Adrenal gland (tissue), 12 donors: ENCODE data around the gene SCYGR6. TPM values are rescaled to one million over a fixed set of nuclear protein-coding genes. Genes with fewer than 3 reads are reported as not detected.
"Not testable (repeated sequence)": the region's sequence is repeated elsewhere in the genome, so short reads cannot be mapped to it uniquely, and the experiment has no call there.

Experiments
- DNase-seq, 7 donors: peaks; one replicate each; pipeline ENCODE4 v3.0.0-alpha.2; 2019 to 2020
- H3K27ac ChIP-seq, 5 donors: fragments of 200-600 bp; sonication (generic) in 4 of 5; 1 replicate in 3 of 5; 2 replicates in 2 of 5; pipeline versions ENCODE4 v1.5.1 to v1.8.0; 2016 to 2020; ENCODE audit warnings: mild to moderate bottlenecking in 1 of 5
- H3K27me3 ChIP-seq: fragments of 200-600 bp; 2 replicates; pipeline ENCODE4 v1.8.0; 2021
- H3K36me3 ChIP-seq, 2 donors: fragments of 200-600 bp; replicated peaks in 1 of 2; 1 replicate in 1 of 2; 2 replicates in 1 of 2; pipeline versions ENCODE4 v1.5.1 to v1.8.0; 2018 to 2022
- H3K4me1 ChIP-seq, 2 donors: fragments of 200-600 bp; replicated peaks in 1 of 2; 1 replicate in 1 of 2; 2 replicates in 1 of 2; pipeline versions ENCODE4 v1.5.1 to v1.8.0; 2018 to 2021
- H3K4me3 ChIP-seq, 4 donors: fragments of 200-600 bp; sonication (generic) in 3 of 4; one replicate each; pipeline ENCODE4 v1.5.1; 2016 to 2018
- H3K9me3 ChIP-seq, 3 donors: fragments of 200-600 bp; sonication (generic) in 1 of 3; replicated peaks in 1 of 3; 1 replicate in 2 of 3; 2 replicates in 1 of 3; pipeline versions ENCODE4 v1.5.1 to v1.8.0; 2016 to 2021
- CTCF ChIP-seq, 6 experiments: fragments of 450-650 bp in 4 of 6; fragments of 200-600 bp in 2 of 6; sonication (generic) in 1 of 6; IDR thresholded peaks; 1 replicate in 5 of 6; 2 replicates in 1 of 6; pipeline versions ENCODE4 v1.5.1 to v1.8.0; 2016 to 2021; ENCODE audit warnings: antibody characterized with exemption in 6 of 6, mild to moderate bottlenecking in 2 of 6, moderate library complexity in 1 of 6
- POLR2A ChIP-seq, 2 donors: fragments of 450-650 bp; IDR thresholded peaks; one replicate each; pipeline ENCODE4 v1.6.1; 2017; ENCODE audit warnings: antibody characterized with exemption in 2 of 2, mild to moderate bottlenecking in 2 of 2, moderate library complexity in 1 of 2
- WGBS, 4 donors: extraction: QIAGEN DNeasy Blood & Tissue Kit in 2 of 4; methylation state at CpG; one replicate each; pipeline versions ENCODE4 v1.1.5 to v1.1.7; 2013 to 2017; 5-methylcytosine and 5-hydroxymethylcytosine counted together
- intact Hi-C, 2 donors: fragments of 100-400 bp; cut with DNase I; formaldehyde crosslinking; loops; one replicate each; pipeline versions ENCODE4 v1.14.1 to v1.15.0; 2022 to 2023
- polyA plus RNA-seq, 3 donors: library from polyadenylated mRNA; stranded (reverse); fragments of 200-250 nt in 2 of 3; fragments of 350-450 nt in 1 of 3; fragmentation: Illumina TruSeq in 1 of 3; extraction: RNeasy Lipid Tissue Mini Kit (QIAGEN cat#74804) in 1 of 3; gene quantifications; one replicate each; pipeline ENCODE4 v1.2.3, GENCODE V29; 2013 to 2014
- total RNA-seq, 9 donors: library from RNA; depleted of rRNA in 4 of 9; stranded (reverse); fragments of >200 nt in 4 of 9; fragments of 120-200 nt in 1 of 9; fragmentation: NEBNext Ultra II Directional in 1 of 9; extraction: Animal tissue kit (Norgen Biotek cat#: 25700) in 1 of 9; gene quantifications; one replicate each; pipeline versions ENCODE4 v1.1.0 to v1.2.4, GENCODE V29; 2013 to 2023
- donor health status: healthy with polysubstance abuse.
- donor health status: Bipolar disorder and iron deficiency.
- donor health status: DM: yes; HTN: yes; CAD: no.
- donor health status: DM: no; HTN: no; CAD: no.
- donor health status: DM: no; HTN: no; CAD: no.
- donor health status: DM: yes; HTN: yes; CAD: no.

The SCYGR6 gene
- total and polyA plus RNA-seq, 12 donors: not detected

GRCh38 chr2:227759411-227760118, 35.0 kb upstream of the SCYGR6 start:
- 74 to 77% (median 75%) methylated on average over 13 of the region's 13 CpGs for WGBS, 4 donors
- H3K27ac ChIP-seq: no peak overlapping the region
- no peak for TF ChIP-seq CTCF (IDR thresholded peaks at IDR 0.05)
- TF ChIP-seq POLR2A (IDR thresholded peaks at IDR 0.05): no peak
- no peaks in the 10 kb centered on the region for H3K9me3 ChIP-seq
- H3K36me3 ChIP-seq: no peaks in the 10 kb centered on the region
- no peaks in the 10 kb centered on the region for H3K27me3 ChIP-seq
- intact Hi-C loops: loop anchor here in 1 of 2 donors (10.0 kb wide), 1 partner anchor 105 kb away; no protein-coding TSS in a partner anchor
- no peak overlapping the region for H3K4me3 ChIP-seq
- no peak for DNase-seq
- no peaks in the 10 kb centered on the region for H3K4me1 ChIP-seq

- intact Hi-C loops, H3K9me3 ChIP-seq, H3K4me3 ChIP-seq, H3K27ac ChIP-seq, H3K27me3 ChIP-seq, H3K36me3 ChIP-seq, H3K4me1 ChIP-seq, DNase-seq: not testable (repeated sequence)
- WGBS, 4 donors: 63 to 68% (median 64%) methylated on average over 4 of the region's 4 CpGs
Measured at GRCh38 chr2:227756261-227756660, 31.7 kb upstream of the SCYGR6 start.

- Histone ChIP-seq H3K36me3 (no peaks in the 10 kb centered on the region), H3K27ac (no peak overlapping the region), H3K4me3 (no peak overlapping the region), H3K4me1 (no peaks in the 10 kb centered on the region), H3K9me3 (no peaks in the 10 kb centered on the region), H3K27me3 (no peaks in the 10 kb centered on the region)
- DNase-seq: no peak
- TF ChIP-seq POLR2A (IDR thresholded peaks at IDR 0.05): no peak
- no peak for TF ChIP-seq CTCF (IDR thresholded peaks at IDR 0.05)
- intact Hi-C loops: no loop called here
- 61 to 82% (median 70%) methylated on average over 6 of the region's 6 CpGs for WGBS, 4 donors
Measured at GRCh38 chr2:227748079-227748478, 23.5 kb upstream of the SCYGR6 start.

- H3K27me3 ChIP-seq: no peaks in the 10 kb centered on the region
- no peaks in the 10 kb centered on the region for H3K4me1 ChIP-seq
- H3K4me3 ChIP-seq: no peak within 1 kb of the TSS
- no peak within 1 kb of the TSS for H3K27ac ChIP-seq
- no peaks in the 10 kb centered on the region for H3K9me3 ChIP-seq
- no peak for DNase-seq
- WGBS, 4 donors: 87 to 95% (median 94%) methylated on average over 5 to 6 of the region's 9 CpGs
- H3K36me3 ChIP-seq: no peaks in the 10 kb centered on the region
- intact Hi-C loops: no loop called here
- no peak for TF ChIP-seq POLR2A (IDR thresholded peaks at IDR 0.05)
Measured at GRCh38 chr2:227745594-227745993, 21.0 kb upstream of the SCYGR6 start, which contains the start of gene SCYGR8. Gene SCYGR8 (plus strand): TSS chr2:227745894. CDS start chr2:227745894, 0 bp downstream.

GRCh38 chr2:227740705-227741104, 16.1 kb upstream of the SCYGR6 start:
- H3K4me3 ChIP-seq, intact Hi-C loops, H3K4me1 ChIP-seq, H3K36me3 ChIP-seq, H3K27ac ChIP-seq, H3K27me3 ChIP-seq, H3K9me3 ChIP-seq: not testable (repeated sequence)
- 69 to 77% (median 72%) methylated on average over 7 of the region's 7 CpGs for WGBS, 4 donors
- DNase-seq: peak in 1 of 7 donors; percentile 24

- DNase-seq: no peak
- intact Hi-C loops: no loop called here
- Histone ChIP-seq H3K27ac (no peak overlapping the region), H3K27me3 (no peaks in the 10 kb centered on the region), H3K4me3 (no peak overlapping the region), H3K4me1 (no peaks in the 10 kb centered on the region), H3K9me3 (no peaks in the 10 kb centered on the region), H3K36me3 (no peaks in the 10 kb centered on the region)
- 81 to 86% (median 83%) methylated on average over 14 of the region's 14 CpGs for WGBS, 4 donors
- TF ChIP-seq CTCF (IDR thresholded peaks at IDR 0.05) (no peak), POLR2A (IDR thresholded peaks at IDR 0.05) (no peak)
Measured at GRCh38 chr2:227739351-227739750, 14.8 kb upstream of the SCYGR6 start.
